Gastroesophageal sphincter (tissue), 4 donors: ENCODE results near the gene CREB1. TPM values are rescaled to one million over a fixed set of nuclear protein-coding genes. Genes with fewer than 3 reads are reported as not detected.

Experiments used
- ATAC-seq: fragments of 150-250 bp; one replicate; pipeline ENCODE4 v1.9.1; 2016; ENCODE audit warnings: mild to moderate bottlenecking, moderate library complexity
- H3K27ac ChIP-seq, 4 donors: fragments of 200-600 bp; sonication (generic) in 3 of 4; 1 replicate in 3 of 4; 2 replicates in 1 of 4; pipeline ENCODE4 v1.5.1; 2016 to 2019
- H3K27me3 ChIP-seq: fragments of 200-600 bp; sonication (generic); one replicate; pipeline ENCODE4 v1.5.1; 2019
- H3K36me3 ChIP-seq, 2 donors: fragments of 200-600 bp; sonication (generic); one replicate each; pipeline ENCODE4 v1.5.1; 2019; ENCODE audit warnings: control low read depth in 1 of 2
- H3K4me1 ChIP-seq, 3 donors: fragments of 200-600 bp; sonication (generic); 1 replicate in 2 of 3; 2 replicates in 1 of 3; pipeline ENCODE4 v1.5.1; 2016 to 2019; ENCODE audit warnings: control low read depth in 2 of 3
- H3K4me3 ChIP-seq, 2 donors: fragments of 200-600 bp; sonication (generic); one replicate each; pipeline ENCODE4 v1.5.1; 2019; ENCODE audit warnings: mild to moderate bottlenecking in 1 of 2, moderate library complexity in 1 of 2
- H3K9me3 ChIP-seq, 3 donors: fragments of 200-600 bp; sonication (generic); one replicate each; pipeline ENCODE4 v1.5.1; 2017 to 2019; ENCODE audit warnings: control low read depth in 2 of 3
- CTCF ChIP-seq, 4 experiments: fragments of 200-600 bp in 2 of 4; fragments of 450-650 bp in 2 of 4; sonication (generic) in 1 of 4; IDR thresholded peaks; one replicate each; pipeline ENCODE4 v1.5.1; 2017 to 2019; ENCODE audit warnings: antibody characterized with exemption in 4 of 4, mild to moderate bottlenecking in 2 of 4, moderate library complexity in 2 of 4
- EP300 ChIP-seq: sonication (generic); formaldehyde crosslinking; IDR thresholded peaks from one replicate; pipeline ENCODE4 v1.6.1; 2017; ENCODE audit warnings: antibody characterized with exemption, mild to moderate bottlenecking
- POLR2A ChIP-seq, 2 donors: fragments of 450-650 bp; IDR thresholded peaks; one replicate each; pipeline ENCODE4 v1.6.1; 2017; ENCODE audit warnings: antibody characterized with exemption in 2 of 2, mild to moderate bottlenecking in 2 of 2, moderate library complexity in 1 of 2
- POLR2AphosphoS5 ChIP-seq: sonication (generic); formaldehyde crosslinking; IDR thresholded peaks from one replicate; pipeline ENCODE4 v1.6.1; 2017; ENCODE audit warnings: antibody characterized with exemption
- WGBS, 2 donors: methylation state at CpG; one replicate each; pipeline ENCODE4 v1.1.5; 2018; ENCODE audit warnings: low coverage in 1 of 2; 5-methylcytosine and 5-hydroxymethylcytosine counted together
- total RNA-seq, 4 donors: library from RNA; depleted of rRNA; stranded (reverse); fragments of >200 nt; gene quantifications; one replicate each; pipeline ENCODE4 v1.1.0, GENCODE V29; 2016

CREB1 gene
- total RNA-seq, 4 donors from 2014 or later = 46.0 to 60.2 (median 57.5) TPM

DNA sequence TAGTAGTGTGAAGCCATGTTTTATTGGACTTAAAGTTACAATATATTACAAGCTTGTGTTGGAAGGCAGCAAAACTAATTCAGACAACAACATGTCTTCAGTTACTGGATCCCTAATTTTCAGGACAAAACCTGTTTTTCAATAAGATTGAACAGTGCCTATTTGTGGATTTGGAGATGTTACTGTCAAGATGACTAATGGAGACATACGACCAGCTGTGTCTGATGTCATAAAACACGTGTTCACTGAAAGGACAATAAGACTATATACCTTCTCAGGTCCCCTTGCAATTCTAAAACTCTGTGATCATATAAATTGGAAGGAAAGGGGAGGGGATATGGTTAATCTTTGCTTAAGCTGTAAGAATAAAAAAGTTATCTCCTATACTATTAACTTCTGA, 73.7 kb downstream of the CREB1 start:
- TF ChIP-seq CTCF (IDR thresholded peaks at IDR 0.05) (no peak), POLR2AphosphoS5 (no peak), POLR2A (IDR thresholded peaks at IDR 0.05) (no peak), EP300 (no peak)
- H3K36me3 ChIP-seq = peaks cover 0 to 8% of the 10 kb centered on the region in 2 donors
- no peaks in the 10 kb centered on the region for H3K9me3 ChIP-seq
- H3K27me3 ChIP-seq = no peaks in the 10 kb centered on the region
- H3K4me1 ChIP-seq = no peaks in the 10 kb centered on the region
- 58 to 67% methylated on average over 2 of the region's 2 CpGs for WGBS, 2 donors
- no peak overlapping the region for H3K27ac ChIP-seq
- no peak for ATAC-seq
- H3K4me3 ChIP-seq = no peak overlapping the region

DNA sequence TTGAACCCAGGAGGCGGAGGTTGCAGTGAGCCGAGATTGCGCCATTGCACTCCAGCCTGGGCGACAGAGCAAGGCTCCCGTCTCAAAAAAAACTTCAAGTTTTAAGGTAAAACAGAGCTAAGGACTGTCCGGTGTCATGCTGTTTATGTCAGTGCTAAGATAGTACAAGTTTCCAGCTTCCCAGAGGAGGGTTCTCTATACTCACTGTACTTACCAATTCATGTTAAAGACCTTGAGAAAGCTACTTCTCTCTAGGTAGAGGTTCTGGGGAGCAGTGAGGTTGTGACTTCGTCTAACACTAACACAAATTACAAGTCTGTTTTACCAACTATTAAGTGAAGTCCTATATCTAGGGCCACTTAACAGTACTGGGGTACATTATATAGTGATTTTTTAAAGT, 76.6 kb downstream of the CREB1 start:
- no peak for ATAC-seq
- WGBS, 2 donors = 92 to 94% methylated on average over 2 to 6 of the region's 7 CpGs

DNA sequence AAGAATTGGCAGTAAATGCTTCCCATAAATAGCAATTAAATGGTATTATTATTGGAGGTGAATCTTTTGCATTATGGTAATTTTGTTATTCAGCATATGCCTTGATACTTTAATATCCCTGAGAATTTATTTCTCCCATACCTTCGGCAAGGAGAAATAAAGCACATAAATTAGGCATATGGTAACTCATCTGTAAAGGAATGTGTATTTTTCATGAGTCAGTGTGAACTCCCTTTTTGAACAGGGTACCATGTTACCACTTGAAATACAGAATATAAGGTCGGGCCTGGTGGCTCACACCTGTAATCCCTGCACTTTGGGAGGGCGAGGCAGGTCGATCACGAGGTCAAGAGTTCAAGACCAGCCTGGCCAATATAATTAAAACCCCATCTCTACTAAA, 77.1 kb downstream of the CREB1 start:
- Histone ChIP-seq H3K36me3 (peaks cover 0 to 8% of the 10 kb centered on the region in 2 donors), H3K9me3 (no peaks in the 10 kb centered on the region), H3K4me1 (no peaks in the 10 kb centered on the region), H3K4me3 (no peak overlapping the region), H3K27me3 (no peaks in the 10 kb centered on the region), H3K27ac (no peak overlapping the region)
- ATAC-seq = no peak
- WGBS, 2 donors = 85 to 100% methylated on average over 4 of the region's 5 CpGs
- TF ChIP-seq EP300 (no peak), POLR2A (IDR thresholded peaks at IDR 0.05) (no peak)

More for the DNA sequence above, 76.6 kb downstream of the CREB1 start:
- Histone ChIP-seq H3K27me3 (no peaks in the 10 kb centered on the region), H3K9me3 (no peaks in the 10 kb centered on the region), H3K4me3 (no peak overlapping the region), H3K36me3 (peaks cover 0 to 8% of the 10 kb centered on the region in 2 donors), H3K27ac (no peak overlapping the region), H3K4me1 (no peaks in the 10 kb centered on the region)
- TF ChIP-seq POLR2A (IDR thresholded peaks at IDR 0.05) = no peak
- TF ChIP-seq EP300 = no peak
- TF ChIP-seq CTCF (IDR thresholded peaks at IDR 0.05) = no peak
- TF ChIP-seq POLR2AphosphoS5 = no peak

- no peak overlapping the region for H3K27ac ChIP-seq
- H3K4me3 ChIP-seq = no peak overlapping the region
- WGBS, 2 donors = 47 to 80% methylated on average over 4 of the region's 4 CpGs
- H3K27me3 ChIP-seq = no peaks in the 10 kb centered on the region
- H3K9me3 ChIP-seq = no peaks in the 10 kb centered on the region
- H3K4me1 ChIP-seq = peaks cover 0 to 13% (median 3%) of the 10 kb centered on the region in 3 donors
- TF ChIP-seq POLR2AphosphoS5 (no peak), POLR2A (IDR thresholded peaks at IDR 0.05) (no peak), CTCF (IDR thresholded peaks at IDR 0.05) (no peak), EP300 (no peak)
- peaks cover 0 to 6% of the 10 kb centered on the region in 2 donors for H3K36me3 ChIP-seq
- no peak for ATAC-seq
Observed at GRCh38 chr2:207612714-207613113, 83.0 kb downstream of the CREB1 start.

GRCh38 chr2:207614824-207615223, 85.1 kb downstream of the CREB1 start:
- 75 to 83% methylated on average over 1 to 2 of the region's 2 CpGs for WGBS, 2 donors
- Histone ChIP-seq H3K4me1 (peaks cover 0 to 17% (median 3%) of the 10 kb centered on the region in 3 donors), H3K27ac (no peak overlapping the region), H3K9me3 (no peaks in the 10 kb centered on the region), H3K27me3 (no peaks in the 10 kb centered on the region), H3K4me3 (no peak overlapping the region), H3K36me3 (peaks cover 0 to 23% of the 10 kb centered on the region in 2 donors)
- no peak for ATAC-seq
- TF ChIP-seq EP300 = no peak
- no peak for TF ChIP-seq CTCF (IDR thresholded peaks at IDR 0.05)
- no peak for TF ChIP-seq POLR2A (IDR thresholded peaks at IDR 0.05)
- TF ChIP-seq POLR2AphosphoS5 = no peak
